GM18511 (cell line): ENCODE measurements around the gene SERINC2.
"Not testable (repeated sequence)": the region's sequence is repeated elsewhere in the genome, so short reads cannot be mapped to it uniquely, and the experiment has no call there.

ENCODE experiments used
- ATAC-seq: cut with Tn5 transposase; IDR thresholded peaks from one replicate; pipeline ENCODE4 v1.9.1; 2021; ENCODE audit warnings: mild to moderate bottlenecking, moderate library complexity; ENCODE audit not compliant: unreplicated experiment

The SERINC2 gene

DNA sequence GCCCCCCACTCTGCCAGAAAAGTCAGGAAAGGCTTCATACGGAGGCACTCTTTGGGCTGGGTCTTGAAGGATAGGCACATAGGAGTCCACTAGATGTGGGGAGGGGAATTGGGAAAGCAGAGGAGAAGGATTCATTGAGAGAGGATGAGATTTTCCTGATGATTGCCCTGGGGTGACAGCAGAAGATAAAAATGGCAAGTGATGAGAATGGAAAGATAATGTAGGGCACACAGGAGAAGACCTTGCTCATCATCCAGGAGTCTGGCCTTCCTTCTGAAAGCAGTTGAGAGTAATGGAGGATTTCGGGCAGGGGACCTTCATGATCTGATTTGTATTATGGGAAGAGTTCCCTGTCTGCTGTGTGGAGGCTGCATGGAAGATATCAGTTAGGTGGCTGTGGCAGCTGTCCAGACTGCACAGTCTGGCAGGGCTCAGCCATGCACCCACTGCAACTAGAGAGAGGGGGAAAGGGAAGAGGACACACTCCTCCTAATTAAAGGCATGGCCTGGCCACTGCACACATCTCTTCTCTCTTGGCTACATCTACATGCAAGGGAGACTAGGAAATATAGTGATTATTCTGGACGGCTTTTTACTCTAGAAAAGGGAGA is 30.5 kb upstream of the SERINC2 start:
- ATAC-seq = no peak

DNA sequence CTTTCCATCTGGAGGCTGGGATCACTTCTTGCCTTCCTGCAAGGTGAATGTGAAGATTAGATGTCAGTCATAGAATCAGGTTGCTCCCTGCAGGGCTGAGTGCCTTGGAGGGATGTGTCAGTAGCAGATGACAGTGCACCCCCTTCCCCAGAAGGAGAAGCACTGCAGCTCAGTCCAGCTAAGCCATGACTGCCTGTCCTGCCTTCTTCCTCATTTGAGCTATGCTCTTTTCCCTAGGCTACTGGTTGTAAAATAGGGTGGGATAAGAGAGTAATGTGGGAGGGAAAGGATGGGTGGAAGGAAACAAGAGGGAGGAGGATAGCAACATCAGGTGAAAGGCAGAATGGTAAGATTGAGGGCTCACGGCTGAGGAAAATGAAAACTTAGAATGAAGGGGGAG is 29.0 kb upstream of the SERINC2 start:
- ATAC-seq = no peak

DNA sequence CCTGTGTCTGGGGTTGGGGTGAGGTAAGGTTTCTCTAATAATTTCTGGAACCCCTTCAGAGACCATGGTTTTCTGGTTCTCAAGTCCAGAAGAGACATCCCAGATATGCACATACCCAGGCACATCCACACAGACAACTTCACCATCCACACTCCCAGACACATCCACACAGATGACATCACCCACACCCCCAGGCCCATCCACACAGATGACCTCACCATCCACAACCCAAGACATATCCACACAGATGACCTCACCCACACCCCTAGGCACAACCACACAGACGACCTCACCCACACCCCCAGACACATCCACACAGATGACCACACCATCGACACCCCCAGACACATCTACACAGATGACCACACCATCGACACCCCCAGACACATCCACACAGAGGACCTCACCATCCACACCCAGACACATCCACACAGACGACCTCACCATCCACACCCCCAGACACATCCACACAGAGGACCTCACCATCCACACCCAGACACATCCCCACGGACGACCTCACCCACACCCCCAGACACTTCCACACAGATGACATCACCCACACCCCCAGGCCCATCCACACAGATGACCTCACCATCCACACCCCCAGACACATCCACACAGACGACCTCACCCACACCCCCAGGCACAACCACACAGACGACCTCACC is 26.3 kb upstream of the SERINC2 start:
- not testable (repeated sequence) for ATAC-seq

DNA sequence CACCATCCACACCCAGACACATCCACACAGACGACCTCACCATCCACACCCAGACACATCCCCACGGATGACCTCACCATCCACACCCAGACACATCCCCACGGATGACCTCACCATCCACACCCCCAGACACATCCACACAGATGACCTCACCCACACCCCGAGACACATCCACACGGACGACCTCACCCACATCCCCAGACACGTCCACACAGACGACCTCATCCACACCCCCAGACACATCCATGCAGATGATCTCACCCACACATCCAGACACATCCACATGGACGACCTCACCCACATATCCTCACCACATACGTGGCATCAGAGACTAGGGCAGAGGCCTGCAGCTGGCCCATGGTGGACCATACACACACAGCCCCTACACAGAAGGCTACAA is 25.4 kb upstream of the SERINC2 start:
- ATAC-seq = no peak

DNA sequence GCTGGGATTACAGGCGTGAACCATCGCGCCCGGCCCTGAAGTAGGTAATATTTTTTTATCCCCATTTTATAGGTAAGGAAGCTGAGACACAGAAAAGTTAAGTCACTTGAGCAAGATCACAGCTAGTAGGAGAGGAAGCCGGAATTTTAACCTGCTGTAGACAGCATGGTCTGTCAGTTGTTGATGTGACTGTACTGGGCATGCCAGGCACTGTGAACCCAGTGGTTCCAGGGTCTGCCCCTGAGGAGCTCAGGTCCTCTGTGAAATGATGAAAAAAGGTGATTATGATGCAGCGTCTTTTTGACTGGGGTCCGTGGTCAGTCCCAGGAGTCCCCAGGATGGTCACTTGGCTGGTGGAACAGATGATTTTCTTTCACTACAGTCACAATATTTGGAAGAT is 23.4 kb upstream of the SERINC2 start:
- no peak for ATAC-seq

DNA sequence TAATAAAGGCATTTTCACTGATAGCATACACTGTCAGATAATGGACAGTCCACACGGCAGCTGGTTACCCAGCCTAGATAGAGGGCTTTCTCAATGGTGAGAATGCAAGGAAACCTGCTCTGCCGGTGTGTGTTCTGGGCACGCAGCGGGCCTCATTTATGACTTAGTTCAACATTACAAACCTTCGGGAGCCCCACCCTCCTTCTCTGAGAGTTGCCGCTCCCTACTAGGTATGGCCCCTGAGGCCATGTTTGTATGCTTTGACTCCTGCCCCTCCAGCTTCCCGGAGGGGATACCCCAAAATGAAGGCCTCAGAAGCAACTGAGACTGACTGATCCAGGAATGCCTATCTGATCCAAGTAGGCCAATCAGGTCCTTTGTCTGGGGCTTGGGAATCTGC is 22.9 kb upstream of the SERINC2 start:
- ATAC-seq = no peak

DNA sequence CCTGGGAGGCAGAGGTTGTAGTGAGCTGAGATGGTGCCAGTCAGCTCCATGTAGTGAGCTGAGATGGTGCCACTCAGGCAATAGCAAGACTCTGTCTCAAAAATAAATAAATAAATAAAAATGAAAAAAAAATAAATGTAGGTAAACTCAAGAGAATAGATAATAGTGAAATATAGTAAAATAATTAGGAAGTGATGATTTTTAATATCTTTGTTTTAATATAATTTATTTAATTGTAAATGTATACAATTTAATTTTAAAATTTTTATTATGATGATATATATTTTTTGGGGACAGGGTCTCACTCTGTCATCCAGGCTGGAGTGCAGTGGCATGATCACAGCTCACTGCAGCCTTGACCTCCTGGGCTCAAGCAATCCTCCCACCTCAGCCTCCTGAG is 19.6 kb upstream of the SERINC2 start:
- ATAC-seq = no peak

DNA sequence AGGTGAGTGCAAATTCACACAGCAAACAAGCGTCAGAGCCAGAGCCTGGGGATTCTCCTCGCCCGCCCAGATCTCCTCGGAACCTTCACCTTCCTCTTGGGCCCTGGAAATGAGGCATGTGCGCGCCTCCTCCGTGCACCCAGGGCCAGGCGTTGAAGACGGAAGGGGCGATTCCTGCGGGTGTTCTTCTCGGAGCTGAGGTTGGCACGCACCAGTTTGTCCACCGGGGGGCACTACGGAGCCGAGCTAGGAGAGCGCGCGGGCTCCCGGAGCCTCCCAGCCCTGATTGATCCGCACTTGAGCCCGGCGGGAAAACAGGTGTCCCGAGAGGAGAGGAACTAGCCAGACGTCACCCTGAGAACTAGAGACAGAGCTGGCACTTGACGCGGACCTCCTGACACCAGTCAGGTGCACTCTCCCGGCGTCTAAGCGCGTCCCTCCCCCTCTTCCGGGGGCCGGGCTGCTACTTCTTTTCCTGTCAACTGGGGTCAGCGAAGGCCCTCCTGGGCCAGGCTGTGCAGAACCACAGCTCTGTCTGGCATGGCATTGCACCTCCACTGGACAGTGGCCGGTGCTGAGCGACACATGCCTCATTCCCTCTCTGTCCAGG is 18.3 kb upstream of the SERINC2 start:
- peak; percentile 70 for ATAC-seq

DNA sequence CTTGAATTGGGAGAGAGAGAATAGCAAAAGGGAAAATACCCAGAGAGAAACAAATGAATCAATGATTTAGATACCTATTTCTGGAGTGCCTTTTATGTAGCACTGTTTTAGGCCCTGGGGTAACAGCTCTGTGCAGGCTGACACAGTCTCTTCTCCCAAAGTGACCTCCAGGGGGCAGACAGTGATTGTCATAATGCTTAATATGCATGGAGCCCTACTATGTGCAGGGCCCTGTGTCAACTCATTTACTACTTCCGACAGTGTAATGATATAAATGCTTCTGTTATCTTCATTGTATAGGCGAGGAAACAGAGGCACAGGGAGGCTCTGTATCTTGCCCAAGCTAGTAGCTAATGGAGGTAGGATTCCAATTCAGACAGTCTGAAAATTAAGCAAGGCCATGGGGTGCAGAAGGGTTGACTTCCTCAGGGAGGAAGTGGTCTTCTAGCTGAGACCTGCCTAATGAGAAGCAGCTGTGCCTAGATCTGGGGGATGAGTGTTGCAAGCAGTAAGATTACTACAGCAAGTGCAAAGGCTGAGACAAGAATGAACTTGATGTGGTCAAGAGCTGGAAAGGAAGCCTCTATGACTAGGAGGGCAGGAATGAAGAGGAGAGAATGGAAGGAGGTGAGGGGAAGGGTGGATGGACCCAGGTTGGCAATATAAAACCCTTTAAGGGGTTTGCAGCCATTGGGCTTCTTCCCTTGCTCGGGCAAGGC is 16.2 kb upstream of the SERINC2 start:
- ATAC-seq = no peak

DNA sequence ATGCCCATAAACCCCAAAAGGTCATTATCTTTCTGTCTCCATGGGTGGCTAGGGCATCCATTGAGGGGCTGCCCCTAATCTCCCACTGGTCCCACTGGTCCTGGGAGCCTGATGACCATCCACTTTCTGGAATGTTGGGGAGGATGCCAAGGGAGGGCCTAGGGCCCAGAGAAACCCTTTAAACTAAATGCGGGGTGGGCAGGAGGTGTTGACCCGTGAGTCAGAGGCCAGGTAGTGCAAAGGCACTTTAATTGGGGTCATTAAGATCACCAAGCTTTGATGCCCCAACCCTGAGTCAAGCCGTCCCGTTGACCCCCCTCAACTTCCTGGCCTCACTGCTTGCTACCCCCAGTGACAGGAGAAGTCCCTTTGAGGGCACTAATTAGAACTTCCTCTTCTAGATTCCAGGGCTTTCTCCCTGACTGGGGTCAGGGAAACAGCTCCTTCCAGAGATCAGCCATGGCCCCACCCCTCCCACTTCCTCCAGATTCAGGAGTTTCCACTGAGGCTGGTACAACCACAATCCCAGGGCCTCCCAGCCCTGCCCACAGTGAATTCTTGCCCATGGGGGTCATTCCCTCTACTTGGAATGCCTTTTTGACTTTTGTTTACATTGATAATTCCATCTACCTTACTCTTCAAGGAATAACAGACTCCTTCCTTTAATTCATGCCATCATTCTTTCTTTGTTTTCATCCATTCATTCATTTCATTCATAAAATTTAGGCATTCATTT is 15.5 kb upstream of the SERINC2 start:
- ATAC-seq = no peak

DNA sequence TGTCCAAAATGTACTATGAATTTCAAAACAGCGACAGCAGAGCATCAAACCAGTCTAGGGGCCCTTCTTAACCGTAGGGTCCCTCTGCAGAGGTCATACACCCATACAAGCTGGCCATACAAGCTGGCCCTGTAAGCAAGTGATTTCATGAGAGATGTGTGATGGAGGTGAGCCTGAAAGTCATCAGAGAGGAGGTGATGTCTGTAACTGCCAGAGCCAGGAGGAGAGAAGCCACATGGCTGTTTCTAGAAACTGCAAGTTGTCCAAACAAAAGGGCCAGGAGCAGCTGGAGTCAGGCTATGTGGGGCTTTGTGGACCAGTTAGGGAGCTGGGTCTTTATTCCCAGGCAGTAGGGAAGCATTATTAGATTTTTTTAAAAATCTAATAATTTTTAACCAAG is 14.8 kb upstream of the SERINC2 start:
- no peak for ATAC-seq

DNA sequence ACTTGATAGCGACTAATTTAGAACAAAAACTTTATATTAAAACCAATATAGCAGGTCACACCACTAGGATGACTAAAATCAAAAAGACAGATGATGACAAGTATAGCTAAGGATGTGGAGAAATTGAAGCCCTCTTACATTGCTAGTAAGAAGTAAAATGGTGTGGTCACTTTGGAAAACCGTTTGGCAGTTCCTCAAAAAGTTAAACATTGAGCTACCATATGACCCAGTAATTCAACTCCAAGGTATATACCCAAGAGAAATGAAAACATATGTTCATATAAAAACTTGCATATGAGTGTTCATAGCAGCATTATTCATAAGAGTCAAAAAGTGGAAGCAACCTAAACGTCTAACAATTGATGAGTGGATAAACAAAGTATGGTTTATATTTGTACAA is 13.0 kb upstream of the SERINC2 start:
- ATAC-seq = no peak

DNA sequence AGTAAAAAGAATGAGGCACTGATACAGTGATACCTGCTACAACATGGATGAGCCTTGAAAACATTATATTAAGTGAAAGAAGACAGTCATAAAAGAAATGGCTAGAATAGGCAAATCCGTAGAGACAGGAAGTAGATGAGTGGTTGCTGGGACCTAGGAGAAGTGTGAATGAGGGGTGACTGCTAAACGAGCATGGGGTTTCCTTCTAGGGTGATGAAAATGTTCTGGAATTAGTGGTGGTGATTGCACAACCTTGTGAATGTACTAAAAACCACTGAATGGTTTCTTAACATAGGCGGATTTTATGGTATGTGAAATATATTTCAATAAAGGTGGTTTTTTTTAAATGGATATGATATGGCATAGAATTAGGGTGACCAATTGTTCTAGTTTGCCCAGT is 12.6 kb upstream of the SERINC2 start:
- no peak for ATAC-seq

DNA sequence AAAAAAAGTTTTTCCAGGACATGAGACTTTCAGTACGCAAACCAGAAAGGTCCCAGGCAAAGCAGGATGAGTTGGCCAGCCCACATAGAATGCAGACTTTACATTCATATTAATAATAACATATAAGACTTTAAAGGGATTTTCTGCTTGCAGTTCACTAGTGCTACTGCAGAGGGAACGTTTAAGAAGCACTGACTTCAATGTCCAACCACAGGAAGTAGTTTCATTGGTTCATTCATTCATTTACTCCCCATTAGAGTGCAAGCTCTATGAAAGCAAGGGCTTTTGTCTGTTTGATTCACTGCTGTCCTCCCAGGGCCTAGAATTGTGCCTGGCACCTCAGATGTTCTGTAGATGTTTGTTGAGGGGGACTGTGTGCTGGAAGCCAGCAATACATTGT is 11.8 kb upstream of the SERINC2 start:
- ATAC-seq = no peak

DNA sequence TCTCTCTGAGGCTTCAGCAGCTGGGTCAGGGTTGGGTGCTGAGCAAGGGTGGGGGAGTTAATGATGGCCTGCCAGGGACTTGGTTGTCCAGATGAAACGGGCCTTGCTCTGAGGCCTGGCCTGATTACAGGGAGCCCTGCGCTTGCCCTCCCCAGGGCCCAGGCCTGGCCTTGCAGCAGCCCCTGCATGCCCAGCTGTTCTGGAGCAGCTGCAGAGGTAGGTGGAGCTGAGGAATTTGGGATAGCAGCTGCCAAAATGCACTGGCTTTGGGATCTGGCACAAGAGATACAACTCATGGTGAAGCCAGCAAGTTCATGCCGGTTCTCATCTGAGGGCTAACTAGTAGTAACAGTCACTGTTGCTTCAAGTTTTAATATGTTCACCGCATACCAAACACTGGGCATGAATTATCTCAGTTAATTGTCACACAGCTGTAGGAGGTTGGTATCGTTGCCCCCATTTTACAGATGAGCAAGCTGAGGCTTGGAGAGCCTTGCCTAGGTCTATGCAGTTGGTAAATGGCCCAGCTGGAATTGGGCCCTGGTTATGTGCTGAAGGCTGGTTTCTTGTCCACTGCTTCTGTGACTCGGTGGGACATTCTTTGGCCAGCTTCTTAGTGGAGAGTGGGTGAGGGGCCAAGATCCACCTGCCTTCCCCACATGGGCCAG is 7.3 kb upstream of the SERINC2 start:
- no peak for ATAC-seq

DNA sequence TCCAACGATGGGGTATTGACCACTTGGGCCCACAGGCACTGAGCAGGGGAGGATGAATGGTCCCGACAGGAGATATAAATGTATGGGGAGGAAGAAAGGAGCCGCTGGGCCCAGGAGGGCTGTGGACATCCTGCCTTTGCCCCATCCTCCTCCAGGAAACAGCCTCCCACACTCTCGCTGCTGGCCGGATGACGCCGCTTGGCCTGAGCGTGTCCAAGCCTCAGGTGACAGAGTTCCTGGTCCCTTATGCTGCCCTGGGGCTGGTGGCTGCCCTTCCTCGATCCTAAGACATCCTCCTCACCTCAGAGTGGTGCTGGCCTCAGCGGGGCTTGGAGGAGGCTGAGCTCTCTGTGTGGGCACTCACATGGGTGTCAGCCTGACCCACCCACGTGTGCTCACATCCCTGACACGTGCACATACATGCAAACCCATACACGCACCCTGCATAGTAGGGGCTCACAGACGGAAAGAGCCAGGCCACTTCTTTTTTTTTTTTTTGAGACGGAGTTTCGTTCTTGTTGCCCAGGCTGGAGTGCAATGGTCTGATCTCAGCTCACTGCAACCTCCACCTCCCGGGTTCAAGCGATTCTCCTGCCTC is 5.9 kb upstream of the SERINC2 start:
- ATAC-seq = no peak

DNA sequence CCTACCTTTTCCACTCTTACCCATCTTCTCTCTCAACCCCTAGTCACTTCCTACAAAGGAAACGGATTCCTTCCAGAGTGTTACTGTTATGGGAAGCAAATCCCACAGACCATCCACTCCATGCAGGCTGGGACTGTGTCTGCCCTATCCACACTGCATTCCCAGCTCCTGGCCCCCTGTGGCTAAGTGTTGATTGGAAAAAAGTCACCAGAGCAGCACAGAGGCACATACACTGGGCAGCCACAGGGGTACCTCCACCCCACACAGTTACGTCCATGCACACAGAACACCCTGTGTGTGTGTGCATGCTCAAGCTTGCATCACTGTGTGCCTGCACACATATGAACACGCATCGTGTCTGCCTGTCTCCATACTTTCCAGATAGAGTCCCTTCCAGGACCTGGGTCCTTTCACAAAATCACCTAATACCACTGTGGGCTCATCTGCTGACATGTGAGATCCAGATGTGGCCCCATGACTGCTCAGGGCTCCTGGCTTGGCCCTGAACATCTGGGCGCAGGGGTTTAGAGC is 4.2 kb upstream of the SERINC2 start:
- no peak for ATAC-seq

DNA sequence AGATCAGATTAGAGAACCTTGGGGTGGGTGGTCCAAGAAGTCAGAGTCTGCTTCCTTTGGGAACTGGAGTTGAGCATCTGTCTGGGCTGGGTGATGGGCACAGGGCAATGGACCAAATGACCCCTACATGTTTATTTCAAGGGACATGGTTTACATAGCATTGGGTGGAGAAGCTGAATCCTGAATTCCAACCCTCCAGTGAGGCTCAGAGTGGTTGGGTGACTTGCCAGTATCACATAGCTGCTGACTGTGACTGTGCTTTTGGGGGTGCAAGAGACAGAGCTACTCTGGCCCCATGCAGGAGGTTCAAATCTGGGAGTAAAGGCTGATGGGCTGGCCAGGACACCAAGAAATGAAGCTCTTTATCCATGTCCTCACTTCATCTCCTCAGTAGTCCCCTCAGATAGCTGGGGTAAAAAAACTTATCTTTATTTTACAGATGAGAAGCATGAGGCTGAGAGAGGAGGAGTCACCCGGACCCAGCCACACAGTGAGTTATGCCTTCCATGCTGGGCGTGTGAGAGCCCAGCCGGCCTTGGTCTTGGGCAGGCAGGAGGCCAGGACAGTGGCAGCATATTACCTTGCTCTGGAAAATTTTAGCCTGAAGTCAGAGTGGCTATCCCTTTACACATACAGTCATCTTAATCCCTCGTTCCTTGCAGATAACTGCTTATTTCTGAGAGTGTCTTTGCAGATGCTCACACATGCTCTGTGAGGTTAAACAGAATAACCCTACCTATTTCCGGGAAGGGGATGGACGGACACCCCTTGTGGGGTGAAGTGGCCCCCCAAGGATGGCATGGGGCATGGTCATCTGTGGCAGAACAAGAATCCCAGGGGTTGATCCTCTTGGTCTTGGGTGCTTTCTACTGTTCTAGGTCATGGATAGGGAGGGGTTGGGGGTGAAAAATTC is 2.8 kb upstream of the SERINC2 start:
- no peak for ATAC-seq

DNA sequence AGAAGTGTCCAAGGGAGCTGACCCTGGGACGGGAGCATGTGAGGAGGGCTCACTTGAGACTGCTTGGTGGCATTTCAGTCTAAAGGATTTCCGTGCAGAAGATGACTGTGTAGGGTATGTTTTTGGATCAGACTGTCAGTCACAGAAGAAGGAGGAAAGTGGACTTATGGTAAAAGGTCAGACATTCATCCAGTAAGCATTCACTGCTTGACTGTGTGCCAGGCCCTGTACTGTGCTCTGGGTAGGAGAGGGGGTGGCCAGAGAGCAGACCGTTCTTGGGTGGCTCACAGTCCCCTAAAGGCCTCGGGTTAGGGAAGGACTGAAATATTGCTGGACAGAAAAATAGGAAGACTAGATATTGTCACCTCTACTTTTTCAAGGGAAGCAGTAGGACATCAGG is 2.1 kb upstream of the SERINC2 start:
- no peak for ATAC-seq
